Neural crest cell (in vitro differentiated cells): ENCODE results near the gene MRPS6. TPM values are rescaled to one million over a fixed set of nuclear protein-coding genes. Genes with fewer than 3 reads are reported as not detected.

Experiments
- DNase-seq: peaks from one replicate; pipeline ENCODE4 v3.0.0; 2021; ENCODE audit warnings: low read depth, mixed read lengths, low spot score
- H3K27ac Mint-ChIP-seq: one replicate; pipeline ENCODE4 v1.8.0; 2021; ENCODE audit warnings: mild to moderate bottlenecking, mixed read lengths; ENCODE audit not compliant: unreplicated experiment
- H3K27me3 Mint-ChIP-seq: 2 replicates; pipeline ENCODE4 v1.8.0; 2021; ENCODE audit warnings: low read depth, mild to moderate bottlenecking, mixed read lengths
- H3K36me3 Mint-ChIP-seq: 2 replicates; pipeline ENCODE4 v1.8.0; 2021; ENCODE audit warnings: low read depth, mild to moderate bottlenecking, mixed read lengths
- H3K4me1 Mint-ChIP-seq: 2 replicates; pipeline ENCODE4 v1.8.0; 2021; ENCODE audit warnings: mixed read lengths
- H3K4me3 Mint-ChIP-seq: one replicate; pipeline ENCODE4 v1.8.0; 2021; ENCODE audit warnings: mild to moderate bottlenecking, mixed read lengths
- H3K9me3 Mint-ChIP-seq: 2 replicates; pipeline ENCODE4 v1.8.0; 2021; ENCODE audit warnings: mixed read lengths
- CTCF ChIP-seq: fragments of 200-600 bp; sonication (generic); conservative IDR thresholded peaks from 2 replicates; pipeline ENCODE4 v1.5.0; 2021; ENCODE audit warnings: antibody characterized with exemption, mild to moderate bottlenecking
- total RNA-seq: library from RNA; stranded (reverse); gene quantifications from 2 replicates; pipeline ENCODE4 v1.2.1, GENCODE V29; 2021

Gene MRPS6
- total RNA-seq, 1 donor from 2014 or later, result 94.1 TPM

GRCh38 chr21:34073749-34074282, 438 bp downstream of the MRPS6 start:
- Mint-ChIP-seq H3K27ac (peak overlapping the region; percentile 80), H3K27me3 (no peaks in the 10 kb centered on the region), H3K36me3 (peaks cover 3% of the 10 kb centered on the region), H3K4me3 (peak overlapping the region; percentile 95), H3K4me1 (peaks cover 42% of the 10 kb centered on the region), H3K9me3 (no peaks in the 10 kb centered on the region)
- DNase-seq, result peak; percentile 16
- TF ChIP-seq CTCF, result no peak

DNA sequence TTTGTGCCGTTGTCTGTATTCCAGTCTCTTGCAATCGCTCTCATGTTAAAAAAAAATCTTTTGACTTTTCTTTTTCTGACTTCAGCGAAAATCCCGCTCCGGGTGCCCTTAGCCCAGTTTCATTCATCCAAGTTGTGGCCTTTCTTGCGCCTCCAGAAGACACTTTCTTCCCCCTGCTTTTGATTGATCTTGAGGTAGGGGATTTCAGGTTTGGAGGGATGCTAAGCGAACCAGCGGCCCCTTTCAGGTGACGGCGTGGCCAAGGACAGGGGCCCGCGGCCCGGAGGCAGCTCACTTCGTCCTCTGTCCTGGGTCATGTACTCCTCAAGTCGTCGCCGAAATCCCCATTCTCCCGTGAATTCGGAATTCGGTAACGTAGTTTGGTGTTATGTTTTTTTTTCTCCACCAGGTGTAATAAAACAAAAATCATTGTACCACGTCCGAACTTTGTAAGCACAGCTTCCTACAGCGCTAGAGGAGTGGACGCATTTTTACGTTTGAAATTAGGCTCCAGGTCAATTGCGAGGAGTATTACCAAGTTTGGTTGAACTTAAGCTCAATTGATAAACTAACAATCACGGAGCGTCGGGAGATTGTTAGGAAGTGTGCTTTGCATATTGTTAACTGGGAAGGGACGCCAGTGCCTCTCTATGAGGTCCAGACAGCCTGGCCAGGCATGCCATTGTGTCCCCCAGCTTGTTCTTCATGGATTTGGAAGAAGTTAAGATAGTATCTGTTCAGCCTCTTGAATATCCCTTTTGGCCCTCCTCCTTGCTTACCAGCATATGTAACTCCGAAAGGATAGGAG, 1.1 kb downstream of the MRPS6 start:
- peak; percentile 53 for TF ChIP-seq CTCF
- H3K9me3 Mint-ChIP-seq, result no peaks in the 10 kb centered on the region
- peak; percentile 8 for DNase-seq

DNA sequence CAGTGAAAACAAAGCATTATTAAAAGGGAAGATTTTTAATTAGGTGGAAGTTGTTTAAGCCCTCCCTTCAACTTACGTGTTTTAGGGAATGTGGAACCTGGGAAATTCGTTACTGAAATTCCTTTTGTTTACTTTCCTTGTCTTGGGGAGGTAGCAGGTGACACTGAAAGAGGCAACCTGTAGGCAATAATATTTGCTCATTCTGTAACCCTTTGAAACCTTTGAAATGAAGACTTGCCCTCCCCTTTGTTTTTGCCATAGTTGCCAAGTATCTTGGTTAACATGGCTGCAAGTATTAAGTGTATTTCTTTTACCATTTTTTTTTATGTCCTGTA, 1.7 kb downstream of the MRPS6 start:
- Mint-ChIP-seq H3K4me3 (peak overlapping the region; percentile 95), H3K9me3 (no peaks in the 10 kb centered on the region), H3K36me3 (peaks cover 8% of the 10 kb centered on the region), H3K27ac (peak overlapping the region; percentile 78), H3K27me3 (no peaks in the 10 kb centered on the region), H3K4me1 (peaks cover 49% of the 10 kb centered on the region)
- DNase-seq, result no peak
- no peak for TF ChIP-seq CTCF

More for the DNA sequence above, 1.1 kb downstream of the MRPS6 start:
- Mint-ChIP-seq H3K4me1 (peaks cover 44% of the 10 kb centered on the region), H3K27me3 (no peaks in the 10 kb centered on the region), H3K36me3 (peaks cover 4% of the 10 kb centered on the region), H3K4me3 (peak overlapping the region; percentile 95), H3K27ac (peak overlapping the region; percentile 78)

GRCh38 chr21:34075760-34076660, 2.6 kb downstream of the MRPS6 start:
- no peak for TF ChIP-seq CTCF
- peaks cover 54% of the 10 kb centered on the region for H3K4me1 Mint-ChIP-seq

GRCh38 chr21:34076835-34077234, 3.5 kb downstream of the MRPS6 start:
- Mint-ChIP-seq H3K4me1 (peaks cover 54% of the 10 kb centered on the region), H3K36me3 (peaks cover 8% of the 10 kb centered on the region), H3K27me3 (no peaks in the 10 kb centered on the region), H3K27ac (no peak overlapping the region), H3K4me3 (peak overlapping the region; percentile 1), H3K9me3 (no peaks in the 10 kb centered on the region)
- DNase-seq, result no peak
- TF ChIP-seq CTCF, result no peak

More at GRCh38 chr21:34075760-34076660, 2.6 kb downstream of the MRPS6 start:
- DNase-seq, result no peak
- Mint-ChIP-seq H3K4me3 (peak overlapping the region; percentile 95), H3K27me3 (no peaks in the 10 kb centered on the region), H3K27ac (no peak overlapping the region), H3K36me3 (peaks cover 8% of the 10 kb centered on the region), H3K9me3 (no peaks in the 10 kb centered on the region)
